Inflammatory macrophage (primary cell): ENCODE measurements around the gene LMTK3.
"Not testable (repeated sequence)": the region's sequence is repeated elsewhere in the genome, so short reads cannot be mapped to it uniquely, and the experiment has no call there.

ENCODE experiments used
- DNase-seq, 2 donors: peaks; one replicate each; pipeline ENCODE4 v3.0.0-alpha.2; 2020 to 2022

Gene LMTK3

DNA sequence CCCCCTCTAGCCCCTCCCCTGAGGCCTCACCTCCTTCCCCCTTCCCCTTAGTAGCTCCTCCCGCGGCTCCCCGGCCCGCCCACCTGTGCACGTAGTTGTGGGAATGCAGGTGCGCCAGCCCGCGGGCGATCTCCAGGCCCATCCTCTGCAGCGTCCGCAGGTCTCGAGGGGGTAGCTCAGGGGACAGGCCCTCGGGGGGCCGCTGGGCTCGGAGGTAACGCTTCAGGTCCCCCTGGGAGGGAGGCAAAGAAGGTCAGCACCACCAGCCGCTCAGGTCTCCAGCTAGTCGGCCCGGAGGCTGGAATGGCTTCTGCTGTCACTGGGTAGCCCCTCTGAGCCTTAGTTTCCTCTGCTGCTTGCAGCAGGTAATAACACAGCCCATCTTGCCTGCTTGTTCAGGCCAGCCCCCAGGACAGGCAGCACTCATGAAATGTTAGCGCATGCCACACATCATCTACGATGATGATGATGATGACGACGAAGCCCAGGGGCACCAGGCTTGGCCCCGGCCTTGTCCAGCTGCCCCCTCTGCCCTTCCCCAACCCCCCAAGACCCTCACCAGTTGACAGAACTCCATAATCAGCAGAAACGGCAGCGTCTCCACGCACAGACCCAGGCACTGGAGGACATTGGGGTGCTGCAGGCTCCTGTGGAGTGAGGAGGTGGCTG, 9.2 kb downstream of the LMTK3 start:
- DNase-seq, result no peak

DNA sequence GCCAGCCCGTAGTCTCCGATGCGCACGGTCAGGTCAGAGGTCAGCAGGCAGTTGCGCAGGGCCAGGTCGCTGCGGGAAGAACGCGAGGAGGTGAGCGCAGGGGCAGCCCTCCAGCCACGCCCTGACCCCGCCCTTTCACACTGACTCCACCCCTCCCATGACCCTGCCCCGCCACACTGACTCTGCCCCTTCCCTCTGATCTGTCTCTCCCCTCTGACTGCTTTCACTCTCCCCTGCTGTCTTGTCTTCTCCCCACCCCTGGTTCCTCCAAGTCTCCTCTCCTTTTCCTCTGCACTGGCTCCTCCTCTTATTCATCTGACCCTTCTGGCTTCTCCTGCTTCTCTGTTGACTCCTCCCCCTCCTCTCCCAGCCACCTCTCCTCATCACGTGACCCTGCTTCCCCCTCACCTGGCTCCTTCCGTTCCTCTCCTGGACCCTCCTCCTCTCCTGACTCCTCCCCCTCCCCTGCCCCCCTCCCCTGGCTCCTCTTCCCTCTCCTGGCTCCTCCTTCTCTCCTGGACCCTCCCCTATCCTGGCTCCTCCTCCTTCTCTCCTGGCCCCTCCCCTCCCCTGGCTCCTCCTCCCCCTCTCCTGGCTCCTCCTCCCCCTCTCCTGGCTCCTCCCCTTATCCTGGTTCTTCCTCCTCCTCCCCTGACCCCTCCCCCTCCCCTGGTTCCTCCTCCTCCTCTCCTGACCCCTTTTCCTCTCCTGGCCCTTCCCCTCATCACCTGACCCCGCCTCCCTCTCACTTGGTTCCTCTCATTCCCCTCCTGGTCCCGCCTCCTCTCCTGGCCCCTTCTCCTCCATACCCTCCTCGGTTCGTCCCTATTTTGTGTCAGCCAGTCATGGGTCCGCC, 9.9 kb downstream of the LMTK3 start:
- peak; percentile 61 to 70 for DNase-seq

DNA sequence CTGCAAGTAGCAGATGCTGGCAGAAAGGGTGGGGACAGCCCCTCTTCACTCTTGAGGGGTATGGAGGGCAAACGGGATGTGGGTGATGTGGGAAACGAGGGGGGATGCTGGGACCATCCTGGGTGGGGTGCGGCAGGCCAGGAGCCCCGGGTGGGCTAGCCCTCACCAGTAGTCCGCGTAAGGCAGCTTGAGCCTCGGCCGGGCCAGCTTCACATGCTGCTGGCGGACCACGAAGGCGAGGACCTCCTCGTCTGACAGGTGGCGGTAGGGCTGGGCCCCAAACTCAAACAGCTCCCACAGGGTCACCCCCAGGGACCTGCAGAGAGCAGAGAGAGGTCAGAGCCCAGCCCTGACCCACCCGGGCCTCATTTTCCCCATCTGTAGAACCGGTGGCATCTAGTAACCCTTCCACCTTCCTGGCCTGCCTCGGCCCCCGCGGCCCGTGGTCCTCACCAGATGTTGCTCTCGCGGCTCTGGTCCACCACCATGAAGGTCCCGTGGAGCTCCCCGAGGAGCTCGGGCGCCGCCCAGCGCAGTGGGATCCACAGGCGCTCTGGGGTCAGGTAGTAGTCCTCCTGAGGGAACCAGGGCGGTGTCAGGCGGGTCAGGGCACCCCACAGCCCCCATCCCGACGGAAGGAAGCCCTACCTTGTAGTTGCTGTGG, 10.7 kb downstream of the LMTK3 start:
- no peak for DNase-seq

DNA sequence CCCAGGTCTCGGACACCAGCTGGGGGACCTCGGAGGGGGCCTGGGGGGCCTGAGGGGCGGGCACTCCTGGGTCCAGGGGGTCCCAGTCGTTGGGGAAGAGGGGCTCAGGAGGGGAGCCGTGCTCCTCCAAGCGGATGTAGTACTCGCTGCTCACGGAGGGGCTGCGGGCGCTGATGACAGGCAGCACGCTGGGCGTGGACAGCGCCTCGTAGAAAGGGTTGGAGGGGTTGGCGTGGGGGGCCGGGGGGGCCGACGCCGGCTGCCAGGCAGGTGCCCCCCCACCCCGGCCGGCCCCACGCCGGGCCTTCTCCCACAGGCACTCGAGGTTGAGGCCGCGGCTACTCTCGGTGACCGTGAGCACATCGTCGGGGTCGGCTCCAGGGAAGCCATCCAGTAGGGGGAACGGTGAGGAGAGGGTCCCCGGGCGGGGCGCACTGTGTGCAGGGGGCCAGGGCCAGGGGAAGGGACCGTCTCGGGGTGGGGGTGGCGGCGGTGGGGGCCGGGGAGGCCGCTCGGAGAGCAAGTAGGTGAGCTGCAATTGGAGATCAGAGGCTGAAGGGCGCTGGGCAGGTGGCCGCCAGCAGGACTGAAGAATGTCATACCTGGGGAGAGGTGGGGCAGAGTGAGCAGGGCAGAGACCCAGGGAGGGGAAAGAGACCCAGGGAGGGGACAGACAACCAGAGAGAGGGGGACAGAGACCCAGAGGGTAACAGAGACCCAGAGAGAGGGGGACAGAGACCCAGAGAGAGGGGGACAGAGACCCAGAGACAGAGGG, 12.1 kb downstream of the LMTK3 start:
- no peak for DNase-seq

DNA sequence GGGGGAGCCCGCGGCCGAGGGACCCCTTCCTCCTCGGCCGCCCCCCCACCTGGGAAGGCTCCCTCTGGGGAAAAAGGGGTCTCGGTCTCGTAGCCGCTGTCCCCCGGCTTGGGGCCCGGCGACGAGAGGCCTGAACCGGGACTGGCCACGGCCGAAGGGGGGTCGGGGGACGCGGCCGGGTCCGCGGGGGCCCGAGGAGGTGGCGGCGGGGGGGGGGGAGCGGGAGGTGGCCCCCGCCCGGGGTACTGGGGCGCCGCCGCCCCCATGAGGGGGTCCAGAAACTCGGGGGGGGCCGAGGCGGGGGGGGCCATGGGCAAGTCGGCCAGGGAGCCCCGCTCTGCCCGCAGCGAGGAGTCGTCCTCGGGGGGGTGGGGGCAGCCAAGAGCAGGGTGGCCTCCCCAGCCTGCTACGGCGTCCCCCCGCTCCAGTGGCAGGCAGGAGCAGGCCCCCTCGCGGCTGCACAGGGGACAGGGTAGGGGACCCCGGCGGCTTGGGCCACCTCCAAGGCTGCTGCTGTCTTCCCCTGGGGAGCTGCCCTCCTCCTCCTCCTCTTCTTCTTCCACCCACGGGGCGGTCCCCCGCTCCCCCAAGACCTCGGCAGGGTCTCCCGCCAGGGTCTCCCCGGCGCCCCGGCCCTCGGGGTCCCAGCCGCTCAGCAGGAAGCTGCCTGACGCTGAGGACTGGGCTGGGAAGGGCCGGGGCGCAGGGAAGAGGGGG, 12.9 kb downstream of the LMTK3 start:
- no peak for DNase-seq

DNA sequence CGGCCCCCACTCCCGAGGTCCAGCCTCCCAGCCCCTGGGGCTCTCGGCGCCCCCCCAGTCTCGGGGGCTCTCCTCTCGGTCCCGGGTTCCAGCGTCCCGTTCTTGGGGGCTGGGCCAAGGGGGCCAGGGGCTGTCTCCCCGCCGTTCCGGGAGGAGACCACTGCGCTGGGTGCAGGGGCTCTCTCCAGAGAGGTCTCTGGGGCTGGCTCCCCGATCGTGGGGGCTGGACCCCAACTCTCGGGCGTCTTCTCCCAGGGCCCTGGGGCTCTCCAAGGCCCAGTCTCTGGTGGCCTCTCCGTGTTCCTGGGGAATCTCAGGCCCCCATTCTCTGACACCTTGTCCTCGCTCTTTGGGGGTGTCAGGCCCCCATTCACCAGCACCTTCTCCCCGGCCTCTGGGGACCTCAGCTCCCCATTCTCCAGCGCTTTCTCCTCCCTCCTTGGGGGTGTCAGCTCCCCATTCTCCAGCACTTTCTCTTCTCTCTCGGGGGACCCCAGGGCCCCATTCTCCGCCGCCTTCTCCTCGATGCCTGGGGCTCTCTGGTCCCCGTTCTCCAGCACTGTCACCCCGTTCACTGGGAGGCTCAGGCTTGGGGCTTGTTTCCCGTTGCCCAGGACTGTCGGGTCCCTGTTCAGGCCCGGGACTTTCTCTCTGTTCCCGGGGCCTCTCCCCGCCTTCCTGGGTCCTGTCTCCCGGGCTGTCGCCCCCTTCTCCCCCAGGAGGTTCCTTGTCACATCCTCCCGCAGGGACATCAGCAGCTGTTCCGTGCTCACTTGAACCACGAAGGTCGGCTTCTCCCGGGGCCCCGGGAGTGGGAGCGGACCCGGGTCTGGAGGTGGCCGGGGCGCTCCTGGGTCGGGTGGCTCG, 13.7 kb downstream of the LMTK3 start:
- DNase-seq, result no peak

DNA sequence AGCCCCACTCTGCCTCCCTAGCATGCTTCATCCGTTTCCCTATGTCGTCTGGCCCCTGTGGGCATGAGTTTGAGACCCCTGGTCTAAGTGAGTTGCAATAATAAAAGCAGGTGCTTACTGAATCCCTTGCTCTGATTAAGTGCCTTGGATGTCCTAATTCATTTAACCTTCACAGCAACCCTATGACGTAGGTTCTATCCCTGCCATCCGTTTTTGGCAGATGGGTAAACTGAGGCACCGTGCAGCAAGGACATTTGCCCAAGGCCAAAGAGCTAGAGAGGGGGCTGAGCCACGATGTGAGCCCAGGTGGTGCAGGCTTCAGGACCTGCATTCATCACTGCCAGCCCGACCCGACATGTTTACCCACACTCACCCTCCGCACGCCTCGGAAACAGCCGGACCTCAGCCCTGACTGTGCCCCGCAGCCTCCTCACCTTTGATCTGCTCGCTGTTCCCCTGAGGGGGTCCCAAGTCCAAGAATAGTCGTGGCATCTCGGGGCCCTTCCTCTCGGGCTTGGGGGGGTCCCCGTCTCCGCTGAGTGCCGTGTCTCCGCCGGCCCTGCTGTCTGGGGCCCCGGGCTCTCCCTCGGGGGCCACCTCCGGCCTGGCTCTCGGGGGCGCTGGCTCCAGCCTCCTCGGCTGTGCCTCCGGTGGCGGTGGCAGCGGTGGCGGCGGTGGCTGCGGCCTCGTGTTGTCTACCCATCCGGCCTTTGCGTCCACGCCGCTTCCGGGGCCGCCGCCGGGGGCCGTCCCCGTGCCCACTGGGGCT, 14.5 kb downstream of the LMTK3 start:
- DNase-seq, result no peak

DNA sequence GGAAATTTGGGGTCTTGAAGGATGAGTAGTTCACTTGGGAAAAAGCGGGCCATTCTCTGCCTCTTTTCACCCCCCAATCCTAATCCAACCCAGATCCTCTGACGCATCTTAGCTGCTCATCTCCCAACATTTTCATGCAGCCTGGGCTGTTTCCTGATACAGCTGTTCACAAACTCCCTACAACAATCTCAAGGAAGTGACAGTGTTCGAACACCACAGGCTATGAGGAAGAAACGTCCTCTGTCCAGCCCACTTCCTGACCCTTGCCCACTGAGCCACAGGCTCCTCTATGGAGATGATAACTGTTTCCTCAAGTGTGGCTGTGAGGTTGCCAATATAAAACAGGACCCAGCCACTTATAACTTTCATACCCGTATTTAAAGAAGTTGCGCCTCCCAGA, 16.2 kb downstream of the LMTK3 start:
- DNase-seq, result peak; percentile 68 to 69

DNA sequence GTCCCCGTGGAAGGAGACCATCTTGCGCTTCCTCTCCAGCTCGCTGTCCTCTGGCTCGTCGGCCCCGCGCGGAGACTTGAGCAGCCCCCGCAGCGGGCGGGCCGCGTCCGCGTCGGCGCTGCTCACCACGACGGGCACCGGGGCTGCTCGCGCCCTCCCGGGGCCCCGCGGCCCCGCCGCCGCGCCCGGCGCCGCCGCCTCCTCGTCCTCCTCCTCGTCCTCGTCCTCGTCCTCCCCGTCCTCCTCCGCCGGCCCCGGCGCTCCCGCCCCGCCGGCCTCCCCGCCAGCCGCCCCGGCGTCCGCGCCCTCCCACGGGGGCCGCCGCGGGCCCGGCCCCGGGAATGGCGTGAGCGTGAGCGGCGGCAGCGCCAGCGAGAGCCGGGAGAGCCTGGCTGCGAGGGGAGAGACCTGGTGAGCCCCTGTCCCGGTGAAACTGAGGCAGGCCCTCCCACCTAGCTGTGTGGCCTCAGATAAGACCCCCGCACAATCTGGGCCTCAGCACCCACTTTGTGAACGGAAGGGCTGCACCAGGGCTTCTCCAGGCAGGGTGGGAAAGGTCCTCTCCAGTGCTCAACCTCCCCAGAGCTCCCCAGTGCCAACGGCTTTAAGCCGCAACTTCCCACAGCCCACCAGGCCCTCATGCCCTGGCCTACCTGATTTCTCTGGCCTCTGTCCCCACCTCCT, 17.8 kb downstream of the LMTK3 start:
- no peak for DNase-seq

DNA sequence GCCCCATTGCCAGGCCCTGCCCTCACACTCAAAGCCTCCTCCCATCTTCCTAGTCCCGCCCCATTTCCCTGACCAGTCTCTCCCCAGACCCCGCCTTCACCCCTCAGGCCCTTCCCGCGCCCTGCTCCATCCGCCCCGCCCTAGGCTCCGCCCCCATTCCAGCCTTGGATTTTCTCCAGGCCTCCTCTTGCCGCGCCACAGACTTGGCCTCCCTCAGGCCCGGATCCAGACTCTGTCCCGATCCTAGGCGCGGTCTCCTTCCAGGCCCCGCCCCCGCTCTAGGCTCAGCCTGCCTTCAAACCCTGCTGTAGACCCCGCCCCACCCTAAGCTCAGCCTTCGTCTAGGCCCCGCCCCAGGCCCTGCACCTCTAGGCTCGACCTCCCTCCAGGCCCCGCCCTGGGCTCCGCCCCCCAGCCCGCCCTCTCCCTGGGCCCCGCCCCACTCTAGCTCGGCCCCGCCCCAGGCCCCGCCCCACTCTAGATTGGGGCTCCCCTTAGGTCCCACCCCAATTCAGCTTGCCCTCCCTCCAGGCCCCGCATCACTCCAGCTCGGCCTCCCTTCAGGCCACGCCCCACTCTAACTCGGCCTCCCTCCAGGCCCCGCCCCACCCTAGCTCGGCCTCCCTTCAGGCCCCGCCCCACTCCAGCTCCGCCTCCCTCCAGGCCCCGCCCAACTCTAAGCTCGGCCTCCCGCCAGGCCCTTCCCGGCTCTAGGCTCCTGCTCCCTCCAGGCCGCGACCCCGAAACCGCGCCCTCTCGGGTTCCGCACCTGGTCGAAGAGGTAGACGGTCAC, 18.5 kb downstream of the LMTK3 start:
- DNase-seq, result peak; percentile 96 to 97

DNA sequence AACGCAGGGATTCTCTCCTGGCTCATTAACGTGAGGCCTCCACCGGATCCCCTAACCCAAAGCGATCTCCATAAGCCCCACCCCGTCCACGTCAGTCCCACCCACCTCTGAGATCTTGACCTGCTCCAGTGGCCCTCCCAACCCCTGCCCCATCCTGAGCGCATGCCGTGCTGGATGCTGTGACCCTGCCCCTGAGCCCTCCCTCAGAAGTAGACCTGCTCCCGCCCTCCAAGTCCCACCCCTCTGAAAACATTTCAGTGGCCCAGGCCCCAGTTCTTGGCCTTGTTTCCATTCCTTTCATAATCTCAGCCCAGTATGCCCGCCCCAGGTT, 19.9 kb downstream of the LMTK3 start:
- no peak for DNase-seq

DNA sequence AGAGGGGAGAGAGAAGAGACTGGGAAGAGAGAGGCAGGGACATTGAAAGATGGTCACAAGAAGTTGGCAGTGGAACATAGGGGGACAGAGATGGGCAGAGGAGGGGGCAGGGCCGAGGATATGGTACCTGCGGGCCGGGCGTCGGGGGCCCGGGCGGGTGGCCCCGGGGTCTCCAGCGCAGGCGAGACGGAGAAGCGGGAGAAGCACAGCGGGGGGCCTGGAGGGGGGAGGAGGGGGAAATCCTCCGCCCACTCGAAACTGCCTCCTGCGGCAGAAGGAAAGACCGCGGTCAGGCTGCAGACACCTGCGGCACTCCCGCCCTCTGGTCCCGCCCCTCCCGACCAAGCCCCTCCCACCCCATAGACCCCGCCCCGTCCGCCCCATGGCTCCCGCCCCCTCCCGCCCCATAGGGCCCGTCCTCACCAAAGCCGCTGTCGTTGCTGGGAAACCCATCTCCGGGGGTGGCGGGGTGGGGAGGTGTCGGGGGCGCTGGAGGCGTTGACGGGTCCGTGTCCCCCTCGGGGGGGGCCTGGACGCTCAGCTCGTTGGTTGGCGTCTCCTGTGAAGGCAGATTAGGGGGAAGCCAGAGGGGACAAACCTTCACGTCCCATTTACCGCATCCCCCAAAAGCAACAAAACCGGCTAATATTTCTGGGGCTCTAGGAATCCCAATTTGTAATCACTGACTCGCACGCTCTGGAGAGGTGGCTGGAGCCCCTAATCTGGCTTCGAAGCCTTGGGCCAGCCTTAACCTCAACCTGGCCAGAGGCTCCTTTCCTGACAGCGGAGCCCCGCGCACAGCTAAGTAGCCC, 20.4 kb downstream of the LMTK3 start:
- DNase-seq, result no peak

DNA sequence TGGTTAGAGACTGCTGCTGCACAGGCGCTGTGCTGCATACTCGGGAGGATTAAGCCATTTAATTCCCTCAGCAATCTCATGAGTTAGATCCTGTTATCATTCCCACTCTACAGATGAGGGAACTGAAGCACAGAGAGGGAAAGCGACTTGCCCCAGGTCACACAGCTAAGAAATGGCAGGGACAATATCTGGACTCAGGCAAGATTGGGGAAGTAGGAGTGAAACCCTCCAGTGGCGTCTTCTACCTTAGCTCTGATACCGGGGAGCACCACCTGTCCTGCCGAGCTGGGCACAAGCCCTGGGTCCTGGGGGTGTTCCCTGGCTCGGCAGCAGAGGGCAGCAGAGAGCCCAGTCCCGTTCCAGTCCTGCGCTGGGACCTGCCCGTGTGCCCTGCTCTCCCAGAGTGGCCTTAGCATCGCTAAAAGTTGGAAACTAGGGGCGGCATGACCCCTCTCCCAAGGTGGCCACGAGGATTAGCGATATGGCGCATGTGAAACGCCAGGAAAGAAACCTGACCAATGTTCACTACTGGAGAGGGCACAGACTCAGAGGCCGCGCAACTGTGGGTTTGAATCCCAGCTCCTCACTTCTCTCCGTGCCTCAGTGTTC, 21.9 kb downstream of the LMTK3 start:
- peak; percentile 73 to 76 for DNase-seq

DNA sequence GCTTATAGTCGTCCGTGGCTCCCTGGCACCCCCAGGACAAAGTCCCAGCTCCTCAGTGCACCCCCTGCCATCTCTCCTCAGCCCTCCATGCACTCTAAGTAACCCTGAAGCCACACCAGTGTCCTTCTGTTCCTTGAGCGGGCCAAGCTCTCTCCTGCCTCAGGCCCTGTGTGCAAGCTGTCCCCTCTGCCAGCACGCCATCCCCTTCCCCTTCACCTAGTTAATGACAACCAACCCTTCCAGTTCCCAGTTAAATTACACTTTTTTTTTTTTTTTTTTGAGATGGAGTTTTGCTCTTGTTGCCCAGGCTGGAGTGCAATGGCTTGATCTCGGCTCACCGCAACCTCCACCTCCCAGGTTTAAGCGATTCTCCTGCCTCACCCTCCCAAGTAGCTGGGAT, 23.2 kb downstream of the LMTK3 start:
- not testable (repeated sequence) for DNase-seq

DNA sequence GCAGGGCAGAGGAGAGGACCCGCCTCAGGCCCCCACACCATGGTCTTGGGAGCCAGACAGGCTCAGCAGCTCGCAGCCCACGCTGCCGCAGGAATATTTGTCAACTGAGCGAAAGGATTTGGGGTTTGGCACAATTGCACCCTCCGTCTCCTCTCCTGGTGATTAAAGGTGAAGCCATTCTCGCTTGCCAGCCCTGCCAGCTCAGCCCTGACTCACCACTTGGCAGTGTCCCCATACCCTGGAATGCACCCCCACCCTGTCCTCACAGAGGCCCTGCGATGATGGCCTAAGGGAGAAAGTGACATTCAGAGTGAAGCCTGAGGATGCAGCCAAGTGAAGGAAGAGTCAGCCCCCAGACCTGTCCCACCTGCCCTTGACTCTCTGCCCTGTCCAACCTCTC, 23.7 kb downstream of the LMTK3 start:
- no peak for DNase-seq

DNA sequence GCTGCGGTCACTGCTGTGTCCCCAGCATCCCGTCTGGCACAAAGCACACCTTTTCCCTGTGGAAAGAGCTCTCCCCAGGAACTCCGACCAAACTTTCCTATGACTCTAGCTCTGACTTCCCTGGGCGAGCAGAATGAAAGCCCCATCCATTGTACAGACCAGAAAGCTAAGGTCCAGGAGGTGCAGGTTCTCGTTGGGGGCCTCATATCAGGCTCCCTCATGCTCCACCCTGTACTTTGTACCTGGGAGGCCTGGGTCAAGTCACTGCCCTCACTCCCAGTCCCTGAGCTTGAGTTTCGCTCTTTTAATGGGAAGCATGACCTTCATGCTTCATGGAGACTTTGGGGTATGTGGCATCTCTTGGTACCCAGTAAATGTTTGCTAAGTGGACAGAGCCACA, 24.1 kb downstream of the LMTK3 start:
- no peak for DNase-seq

DNA sequence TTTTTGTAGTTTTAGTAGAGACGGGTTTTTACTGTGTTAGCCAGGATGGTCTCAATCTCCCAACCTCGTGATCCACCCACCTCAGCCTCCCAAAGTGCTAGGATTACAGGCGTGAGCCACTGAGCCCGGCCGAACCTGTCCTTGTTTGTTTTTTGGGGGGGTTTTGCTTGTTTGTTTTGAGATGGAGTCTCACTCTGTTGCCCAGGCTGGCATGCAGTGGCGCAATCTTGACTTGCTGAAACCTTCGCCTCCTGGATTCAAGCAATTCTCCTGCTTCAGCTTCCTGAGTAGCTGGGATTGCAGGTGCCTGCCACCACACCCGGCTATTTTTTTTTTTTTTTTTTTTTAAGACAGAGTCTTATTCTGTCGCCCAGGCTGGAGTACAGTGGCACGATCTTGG, 24.9 kb downstream of the LMTK3 start:
- not testable (repeated sequence) for DNase-seq
